Spinal cord (tissue), 10 donors: Measurements from ENCODE around the gene LDB1. TPM values are rescaled to one million over a fixed set of nuclear protein-coding genes. Genes with fewer than 3 reads are reported as not detected.

ENCODE experiments used
- DNase-seq, 6 donors: peaks; one replicate each; pipeline versions ENCODE4 v3.0.0 to v3.0.0-alpha.2; 2013 to 2015; ENCODE audit warnings: low spot score in 6 of 6, low read depth in 4 of 6
- H3K27ac ChIP-seq: one replicate; pipeline ENCODE4 v1.5.1; 2013; ENCODE audit warnings: low read depth, low read length, control low read depth
- H3K27me3 ChIP-seq: one replicate; pipeline ENCODE4 v1.6.1; 2013; ENCODE audit warnings: low read length; ENCODE audit not compliant: control insufficient read depth, insufficient read depth
- H3K36me3 ChIP-seq: one replicate; pipeline ENCODE4 v1.6.1; 2013; ENCODE audit warnings: low read length; ENCODE audit not compliant: control insufficient read depth, insufficient read depth
- H3K4me1 ChIP-seq: one replicate; pipeline ENCODE4 v1.6.1; 2013; ENCODE audit warnings: low read length; ENCODE audit not compliant: control insufficient read depth, insufficient read depth
- H3K4me3 ChIP-seq: one replicate; pipeline ENCODE4 v1.5.1; 2013; ENCODE audit warnings: low read depth, low read length, control low read depth
- H3K9me3 ChIP-seq: one replicate; pipeline ENCODE4 v1.6.1; 2013; ENCODE audit warnings: low read length; ENCODE audit not compliant: control insufficient read depth, insufficient read depth
- WGBS: methylation state at CpG from one replicate; pipeline ENCODE4 v1.1.5; 2013; ENCODE audit warnings: missing lambda C conversion rate; ENCODE audit not compliant: insufficient coverage; 5-methylcytosine and 5-hydroxymethylcytosine counted together
- polyA plus RNA-seq, 2 donors: library from polyadenylated mRNA; unstranded; fragments of 120-200 nt; gene quantifications; one replicate each; pipeline ENCODE4 v1.2.1, GENCODE V29; 2013; ENCODE audit not compliant: insufficient read length in 2 of 2
- total RNA-seq, 2 donors: library from RNA; depleted of rRNA in 1 of 2; stranded (reverse); fragments of 120-200 nt in 1 of 2; fragments of >200 nt in 1 of 2; gene quantifications; one replicate each; pipeline versions ENCODE4 v1.2.3 to v1.2.4, GENCODE V29; 2013 to 2014
- donor health status: healthy.

The LDB1 gene
- total and polyA plus RNA-seq, 4 donors: 40.4 to 102 (median 90.3) TPM

DNA sequence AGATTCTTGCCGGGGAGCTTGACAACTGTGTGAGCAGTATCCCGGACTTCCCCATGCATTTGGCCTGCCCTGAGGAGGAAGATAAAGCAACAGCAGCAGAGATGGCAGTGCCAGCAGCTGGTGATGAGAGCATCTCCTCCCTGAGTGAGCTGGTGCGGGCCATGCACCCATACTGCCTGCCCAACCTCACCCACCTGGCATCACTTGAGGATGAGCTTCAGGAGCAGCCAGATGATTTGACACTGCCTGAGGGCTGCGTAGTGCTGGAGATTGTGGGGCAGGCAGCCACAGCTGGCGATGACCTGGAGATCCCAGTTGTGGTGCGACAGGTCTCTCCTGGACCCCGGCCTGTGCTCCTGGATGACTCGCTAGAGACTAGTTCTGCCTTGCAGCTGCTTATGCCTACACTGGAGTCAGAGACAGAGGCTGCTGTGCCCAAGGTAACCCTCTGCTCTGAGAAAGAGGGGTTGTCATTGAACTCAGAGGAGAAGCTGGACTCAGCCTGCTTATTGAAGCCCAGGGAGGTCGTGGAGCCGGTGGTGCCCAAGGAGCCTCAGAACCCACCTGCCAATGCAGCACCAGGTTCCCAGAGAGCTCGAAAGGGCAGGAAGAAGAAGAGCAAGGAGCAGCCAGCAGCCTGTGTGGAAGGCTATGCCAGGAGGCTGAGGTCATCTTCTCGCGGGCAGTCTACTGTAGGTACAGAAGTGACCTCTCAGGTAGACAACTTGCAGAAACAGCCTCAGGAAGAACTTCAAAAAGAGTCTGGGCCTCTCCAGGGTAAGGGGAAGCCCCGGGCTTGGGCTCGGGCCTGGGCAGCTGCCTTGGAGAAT is 19.3 kb upstream of the LDB1 start:
- WGBS: 95% methylated on average over 13 of the region's 15 CpGs
- no peak for DNase-seq
- no peaks in the 10 kb centered on the region for H3K27me3 ChIP-seq
- peaks cover 2% of the 10 kb centered on the region for H3K4me1 ChIP-seq
- H3K9me3 ChIP-seq: no peaks in the 10 kb centered on the region
- H3K36me3 ChIP-seq: peaks cover 61% of the 10 kb centered on the region
- no peak overlapping the region for H3K27ac ChIP-seq
- H3K4me3 ChIP-seq: no peak overlapping the region

DNA sequence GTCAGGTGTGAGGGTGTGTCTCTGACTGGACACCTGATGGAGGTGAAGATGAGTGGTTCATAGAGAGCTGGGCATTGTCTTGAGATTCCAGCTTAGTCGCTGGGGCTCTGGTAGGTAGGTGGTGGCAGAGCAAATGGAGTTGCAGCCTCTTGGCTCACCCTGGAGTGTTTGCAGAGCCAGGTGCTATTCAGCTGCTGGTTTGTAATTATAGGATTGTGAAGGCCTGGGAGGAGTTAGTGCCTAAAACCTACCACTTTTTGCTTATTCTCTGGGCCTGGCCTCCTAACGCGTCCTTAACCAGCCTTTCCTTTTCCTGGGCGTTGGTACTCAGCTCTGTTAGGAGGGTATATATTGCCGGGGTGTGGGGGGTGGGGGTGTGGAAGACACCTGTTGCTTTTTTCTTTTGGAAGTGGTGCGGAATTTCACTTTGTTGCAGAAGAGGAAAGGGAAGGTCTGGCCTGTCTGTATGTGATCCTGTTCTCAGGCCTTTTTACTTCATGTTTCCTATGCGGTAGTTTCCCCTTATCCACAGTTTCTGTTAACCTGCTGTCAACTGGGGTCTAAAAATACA is 15.9 kb upstream of the LDB1 start:
- no peaks in the 10 kb centered on the region for H3K27me3 ChIP-seq
- H3K4me1 ChIP-seq: peaks cover 13% of the 10 kb centered on the region
- 92% methylated on average over 1 of the region's 7 CpGs for WGBS
- H3K9me3 ChIP-seq: no peaks in the 10 kb centered on the region
- H3K36me3 ChIP-seq: peaks cover 29% of the 10 kb centered on the region
- no peak for DNase-seq
- no peak overlapping the region for H3K4me3 ChIP-seq
- no peak overlapping the region for H3K27ac ChIP-seq

DNA sequence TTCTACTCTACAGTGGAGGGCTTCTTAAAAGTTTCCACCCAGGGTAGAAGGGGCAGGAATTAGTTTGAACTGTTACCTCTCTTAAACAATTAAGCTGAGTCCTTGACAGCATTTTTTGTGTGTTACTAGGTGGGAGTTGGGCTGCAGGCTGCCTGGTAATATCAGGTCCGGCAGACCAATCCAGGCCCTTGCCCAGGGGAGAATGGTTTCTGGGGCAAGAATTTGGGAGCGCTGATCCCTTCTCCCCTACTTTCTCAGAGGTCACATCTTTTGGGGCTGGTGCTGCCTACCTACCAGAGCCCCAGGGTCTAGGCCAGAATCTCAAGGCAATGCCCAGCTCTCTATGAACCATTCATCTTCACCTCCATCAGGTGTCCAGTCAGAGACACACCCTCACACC is 14.2 kb upstream of the LDB1 start:
- H3K4me3 ChIP-seq: peak overlapping the region; percentile 92
- WGBS: 50% methylated on average over 1 of the region's 2 CpGs
- peaks cover 13% of the 10 kb centered on the region for H3K36me3 ChIP-seq
- no peak for DNase-seq
- no peaks in the 10 kb centered on the region for H3K27me3 ChIP-seq
- H3K9me3 ChIP-seq: no peaks in the 10 kb centered on the region
- peak overlapping the region; percentile 72 for H3K27ac ChIP-seq
- H3K4me1 ChIP-seq: peaks cover 13% of the 10 kb centered on the region

DNA sequence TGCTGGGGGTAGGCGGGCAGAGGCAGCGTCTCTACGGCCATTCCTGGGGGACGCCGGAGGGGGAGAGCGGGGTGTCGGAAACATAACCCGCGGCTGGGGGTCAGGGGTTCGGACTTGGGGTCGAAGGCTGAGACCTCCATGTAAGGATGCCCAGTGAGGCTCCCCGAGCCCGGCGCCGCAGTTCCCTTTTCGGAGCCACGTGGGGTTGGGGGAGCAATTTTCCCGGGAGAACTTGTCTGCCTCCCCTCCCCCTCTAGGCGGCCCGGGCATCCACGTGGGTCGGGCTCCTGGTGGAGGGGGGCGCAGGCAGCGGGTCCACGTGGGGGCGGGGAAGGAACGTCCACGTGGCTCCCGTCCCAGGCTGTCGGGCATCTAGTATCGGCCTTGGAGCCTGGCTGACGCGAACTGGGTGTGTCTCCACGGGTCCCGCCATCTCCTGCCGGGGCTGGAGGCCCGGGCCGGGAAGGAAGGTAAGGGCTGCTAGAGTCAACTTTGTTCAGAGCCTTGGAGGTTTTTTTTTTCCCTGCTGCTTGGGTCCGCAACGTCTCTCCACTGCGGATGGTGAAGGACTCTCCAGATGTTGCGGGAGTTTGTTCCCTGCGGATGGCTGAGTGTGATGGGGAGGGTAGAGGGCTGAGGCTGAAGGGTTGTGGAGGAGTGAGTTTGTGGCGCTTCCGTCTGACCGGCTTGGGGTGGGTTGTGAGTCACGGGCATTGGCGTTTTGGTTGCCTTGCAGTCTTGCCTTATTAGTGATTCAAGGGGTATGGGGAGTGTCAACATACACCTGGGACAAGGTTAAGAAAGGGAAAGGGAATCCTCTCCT is 13.4 kb upstream of the LDB1 start:
- Histone ChIP-seq H3K4me1 (peaks cover 13% of the 10 kb centered on the region), H3K27ac (peak overlapping the region; percentile 72), H3K4me3 (peak overlapping the region; percentile 92), H3K27me3 (no peaks in the 10 kb centered on the region), H3K36me3 (peaks cover 5% of the 10 kb centered on the region), H3K9me3 (no peaks in the 10 kb centered on the region)
- DNase-seq: peak in 2 of 6 donors; percentile 81 to 82
- under 1% methylated on average over 46 of the region's 48 CpGs for WGBS

DNA sequence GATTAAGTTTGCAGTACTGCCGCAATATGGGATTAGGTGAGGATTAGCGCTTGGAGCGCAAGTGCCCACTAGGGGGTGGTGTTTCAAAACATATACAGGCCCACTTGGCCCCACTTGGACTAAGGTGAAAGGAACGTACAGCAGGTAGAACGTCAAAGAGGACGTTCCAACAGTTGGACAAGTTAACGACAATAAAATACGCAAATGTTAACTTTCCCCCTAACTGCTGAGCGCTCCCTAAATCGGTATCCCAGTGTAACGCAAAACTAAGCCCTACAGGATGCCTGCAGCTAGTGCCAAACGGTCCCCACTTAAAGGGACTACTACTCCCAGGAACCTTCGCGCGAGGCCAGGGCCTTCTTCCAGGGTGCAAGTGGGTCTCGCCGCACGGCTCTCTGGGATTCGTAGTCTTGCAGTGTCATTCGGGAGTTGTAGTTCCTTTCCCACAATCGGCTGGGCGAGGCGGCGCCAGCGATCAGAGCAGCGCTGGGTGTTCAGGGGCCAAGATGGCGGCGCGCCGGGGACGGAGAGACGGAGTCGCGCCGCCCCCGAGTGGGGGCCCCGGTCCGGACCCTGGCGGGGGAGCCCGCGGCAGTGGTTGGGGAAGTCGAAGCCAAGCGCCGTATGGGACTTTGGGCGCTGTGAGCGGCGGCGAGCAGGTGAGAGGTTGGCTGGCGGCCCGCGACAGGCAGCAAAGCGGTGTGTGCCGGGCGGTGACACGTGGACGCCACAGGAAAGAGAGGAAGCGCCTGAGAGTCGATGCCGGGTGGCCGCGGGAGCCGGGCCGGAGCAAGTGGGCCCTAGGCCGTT is 12.6 kb upstream of the LDB1 start, which contains the start of gene PPRC1:
Gene PPRC1, plus strand, starts transcription at position 478 of the 810 bp plus-strand sequence. Its CDS starts 29 bp downstream, at position 507.
- DNase-seq: peak; percentile 96 to 100 (median 99)
- Histone ChIP-seq H3K27ac (peak within 1 kb of the TSS; percentile 72), H3K36me3 (no peaks in the 10 kb centered on the region), H3K4me1 (peaks cover 13% of the 10 kb centered on the region), H3K9me3 (no peaks in the 10 kb centered on the region), H3K4me3 (peak within 1 kb of the TSS; percentile 92), H3K27me3 (no peaks in the 10 kb centered on the region)
- WGBS: 0% methylated on average over 63 of the region's 64 CpGs

DNA sequence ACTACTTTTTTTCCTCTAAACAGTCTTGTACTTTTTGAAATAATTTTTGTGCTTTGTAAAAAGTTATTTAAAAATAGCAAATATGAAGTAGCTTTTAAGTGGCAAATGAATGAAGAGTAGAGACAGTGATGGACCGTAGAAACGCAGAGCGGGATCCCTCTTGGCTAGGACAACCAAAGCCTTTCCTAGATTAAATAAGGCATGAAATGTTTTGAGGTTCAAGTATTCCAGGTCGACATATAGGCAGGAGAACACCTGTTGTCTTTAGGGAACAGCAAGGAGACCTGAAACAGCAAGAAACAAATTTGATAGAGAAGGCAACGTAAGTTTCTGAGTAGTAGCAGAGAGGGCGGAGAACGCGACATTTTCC is 12.0 kb upstream of the LDB1 start:
- Histone ChIP-seq H3K27ac (no peak overlapping the region), H3K4me1 (peaks cover 13% of the 10 kb centered on the region), H3K4me3 (peak overlapping the region; percentile 92)

DNA sequence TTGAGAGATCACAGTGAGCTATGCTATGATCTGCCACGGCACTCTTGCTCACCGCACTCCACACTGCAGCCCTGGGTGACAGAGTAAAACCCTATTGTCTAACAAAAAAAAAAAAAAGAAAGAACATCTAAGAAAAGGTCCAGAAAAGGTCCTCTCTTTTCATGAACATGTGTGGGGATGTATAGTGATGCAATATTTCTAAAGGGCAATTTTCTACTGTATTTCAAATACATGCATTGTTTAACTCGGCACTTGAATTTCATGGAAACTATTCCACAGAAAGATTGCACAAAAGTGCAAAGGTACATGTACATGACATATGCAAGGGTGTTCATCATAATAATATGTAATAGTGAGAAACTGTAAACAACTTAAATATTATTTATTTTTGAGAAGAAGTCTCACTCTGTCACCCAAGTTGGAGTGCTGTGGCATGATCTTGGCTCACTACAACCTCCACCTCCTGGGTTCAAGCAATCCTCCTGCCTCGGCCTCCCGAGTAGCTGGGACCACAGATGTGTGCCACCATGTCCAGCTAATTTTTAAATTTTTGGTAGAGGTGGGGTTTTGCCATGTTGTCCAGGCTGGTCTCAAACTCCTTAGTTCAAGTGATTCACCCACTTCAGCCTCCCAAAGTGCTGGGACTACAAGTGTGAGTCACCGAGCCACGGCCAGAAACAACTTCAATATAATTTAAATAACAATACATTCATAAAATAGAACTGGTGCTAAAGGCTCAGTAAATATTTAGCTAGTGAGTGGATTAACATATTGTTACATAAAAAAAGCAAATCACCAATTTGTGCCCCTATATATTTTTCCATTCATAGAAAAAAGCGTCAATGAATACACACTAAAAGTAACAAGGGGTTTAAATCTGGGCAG is 11.4 kb upstream of the LDB1 start:
- Histone ChIP-seq H3K9me3 (no peaks in the 10 kb centered on the region), H3K4me3 (no peak overlapping the region), H3K36me3 (no peaks in the 10 kb centered on the region), H3K27me3 (no peaks in the 10 kb centered on the region), H3K27ac (no peak overlapping the region), H3K4me1 (peaks cover 13% of the 10 kb centered on the region)
- no peak for DNase-seq
- no CpG with 5 or more reads among the region's 8 CpGs for WGBS

More for the DNA sequence above, 12.0 kb upstream of the LDB1 start:
- no peaks in the 10 kb centered on the region for H3K36me3 ChIP-seq
- DNase-seq: no peak
- WGBS: 25% methylated on average over 8 of the region's 8 CpGs
- H3K9me3 ChIP-seq: no peaks in the 10 kb centered on the region
- H3K27me3 ChIP-seq: no peaks in the 10 kb centered on the region

DNA sequence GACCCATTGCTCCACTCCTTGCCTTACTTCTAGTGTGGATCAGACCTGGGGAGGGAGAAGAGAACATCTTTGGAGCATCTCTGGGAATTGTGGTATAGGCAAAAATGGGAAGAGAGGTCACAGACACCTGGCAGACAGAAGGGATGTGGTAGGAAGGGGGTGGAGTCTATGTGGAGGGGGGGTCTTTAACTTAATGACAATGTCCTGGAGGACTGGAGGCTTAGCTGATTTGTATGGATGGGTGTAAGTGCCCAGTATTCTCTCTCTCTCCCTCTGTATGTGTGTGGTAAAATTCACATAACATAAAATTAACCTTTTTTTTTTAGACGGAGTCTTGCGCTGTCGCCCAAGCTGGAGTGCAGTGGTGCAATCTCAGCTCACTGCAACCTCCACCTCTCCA is 3.1 kb upstream of the LDB1 start:
- peaks cover 30% of the 10 kb centered on the region for H3K4me1 ChIP-seq
- no peak overlapping the region for H3K4me3 ChIP-seq
- no peaks in the 10 kb centered on the region for H3K9me3 ChIP-seq
- no peaks in the 10 kb centered on the region for H3K27me3 ChIP-seq
- WGBS: 100% methylated on average over 3 of the region's 3 CpGs
- H3K27ac ChIP-seq: no peak overlapping the region
- no peak for DNase-seq
- H3K36me3 ChIP-seq: no peaks in the 10 kb centered on the region
